A549 (cell line): ENCODE results near the gene VPS13D. TPM values are rescaled to one million over a fixed set of nuclear protein-coding genes. Genes with fewer than 3 reads are reported as not detected.
A peak's percentile ranks its signal among the peaks of the same experiment; 100 is the strongest.

Experiments
- ATAC-seq, 2 experiments: fragments of 200-7000 bp in 1 of 2; fragments of >200 bp in 1 of 2; cut with Nextera tagmentation in 1 of 2; cut with Tn5 transposase in 1 of 2; 3 replicates each; pipeline versions ENCODE4 v1.8.0 to v1.9.1; 2018 to 2020; ENCODE audit warnings: mild to moderate bottlenecking in 1 of 2, moderate library complexity in 1 of 2
- CTCF ChIA-PET: fragments of 300-600 bp; sonication (Branson Sonifier 250); formaldehyde crosslinking; extraction: SDS; loops from one replicate; lab custom pipeline; 2021; ENCODE audit warnings: antibody characterized with exemption, inconsistent platforms; lab: Yijun Ruan, JAX
- POLR2A ChIA-PET: fragments of 350-600 bp; formaldehyde crosslinking; extraction: SDS; loops from one replicate; lab custom pipeline; 2021; ENCODE audit warnings: antibody characterized with exemption, inconsistent platforms; lab: Yijun Ruan, JAX
- DNase-seq, 2 experiments: peaks; one replicate each; pipeline versions ENCODE4 v3.0.0 to v3.0.0-alpha.2; 2011 to 2016; ENCODE audit warnings: low read depth in 1 of 2, low spot score in 1 of 2
- FAIRE-seq: peaks from 2 replicates; lab custom pipeline; 2011; peaks lifted over from hg19 to GRCh38; lab: Jason Lieb, UNC
- H3K27ac ChIP-seq, 2 experiments: fragments of >200 bp; sonication (Bioruptor Twin); formaldehyde crosslinking; 3 replicates each; pipeline ENCODE4 v1.5.1; 2016 to 2017
- H3K4me1 ChIP-seq: fragments of >200 bp; sonication (Bioruptor Twin); formaldehyde crosslinking; 3 replicates; pipeline ENCODE4 v1.6.1; 2016
- H3K4me2 ChIP-seq: fragments of >200 bp; sonication (Bioruptor Twin); formaldehyde crosslinking; 3 replicates; pipeline ENCODE4 v1.6.1; 2016
- H3K4me3 ChIP-seq: fragments of >200 bp; sonication (Bioruptor Twin); formaldehyde crosslinking; 3 replicates; pipeline ENCODE4 v1.5.1; 2016
- H3K9me3 ChIP-seq: fragments of >200 bp; sonication (Bioruptor Twin); formaldehyde crosslinking; 3 replicates; pipeline ENCODE4 v1.6.1; 2016
- CHD2 ChIP-seq: fragments of 150-350 bp; IDR thresholded peaks from 2 replicates; pipeline ENCODE4 v1.6.1; 2014; ENCODE audit warnings: low read length; ENCODE audit not compliant: partially characterized antibody
- CHD4 ChIP-seq: fragments of 200-600 bp; sonication (generic); IDR thresholded peaks from 2 replicates; pipeline ENCODE4 v1.6.1; 2016; ENCODE audit warnings: antibody characterized with exemption, mild to moderate bottlenecking, borderline replicate concordance
- HDAC2 ChIP-seq: fragments of 200-600 bp; sonication (generic); IDR thresholded peaks from 2 replicates; pipeline ENCODE4 v1.6.1; 2016
- HOXB13 ChIP-seq: fragments of 250-450 bp; sonication (Bioruptor Pico); IDR thresholded peaks from 2 replicates; pipeline ENCODE4 v1.5.0; 2020; ENCODE audit warnings: low read depth, mild to moderate bottlenecking, moderate library complexity
- KDM5A ChIP-seq: fragments of 200-600 bp; sonication (generic); IDR thresholded peaks from 2 replicates; pipeline ENCODE4 v1.6.1; 2016; ENCODE audit warnings: antibody characterized with exemption, mild to moderate bottlenecking
- MAFK ChIP-seq: fragments of 450-650 bp; IDR thresholded peaks from 2 replicates; pipeline ENCODE4 v1.6.1; 2014; ENCODE audit not compliant: partially characterized antibody
- PBX3 ChIP-seq: IDR thresholded peaks from 2 replicates; pipeline ENCODE4 v1.6.1; 2012
- REST ChIP-seq: fragments of 200-600 bp; sonication (generic); IDR thresholded peaks from 2 replicates; pipeline ENCODE4 v1.6.1; 2016; ENCODE audit warnings: antibody characterized with exemption, mild to moderate bottlenecking, moderate library complexity
- RFX5 ChIP-seq: fragments of 450-650 bp; IDR thresholded peaks from 2 replicates; pipeline ENCODE4 v1.7.1; 2014; ENCODE audit warnings: antibody characterized with exemption, mild to moderate bottlenecking, moderate library complexity
- SMC3 ChIP-seq: fragments of >200 bp; sonication (Bioruptor Twin); formaldehyde crosslinking; IDR thresholded peaks from 3 replicates; pipeline ENCODE4 v1.6.1; 2018; ENCODE audit warnings: inconsistent platforms
- TP53 ChIP-seq: fragments of 250-450 bp; sonication (Bioruptor Pico); IDR thresholded peaks from 2 replicates; pipeline ENCODE4 v1.5.0; 2021; ENCODE audit warnings: mild to moderate bottlenecking, moderate library complexity
- ZC3H11A ChIP-seq: fragments of 450-650 bp; IDR thresholded peaks from 2 replicates; pipeline ENCODE4 v1.6.1; 2014; ENCODE audit warnings: antibody characterized with exemption, mild to moderate bottlenecking
- ZFP36 ChIP-seq: fragments of 450-650 bp; IDR thresholded peaks from 2 replicates; pipeline ENCODE4 v1.6.1; 2014; ENCODE audit warnings: borderline replicate concordance; ENCODE audit not compliant: partially characterized antibody
- ZNF302 ChIP-seq: fragments of 250-450 bp; sonication (Bioruptor Pico); IDR thresholded peaks from 2 replicates; pipeline ENCODE4 v1.9.0; 2021; ENCODE audit warnings: inconsistent platforms, mild to moderate bottlenecking, moderate library complexity
- WGBS: methylation state at CpG from one replicate; pipeline ENCODE4 v1.1.6; 2017; ENCODE audit errors: missing lambda C conversion rate; 5-methylcytosine and 5-hydroxymethylcytosine counted together
- polyA plus RNA-seq, 4 experiments: library from polyadenylated mRNA; depleted of rRNA in 3 of 4; stranded (reverse); fragments of >200 nt; fragmentation: RNase III in 1 of 4; extraction: RNeasy Plus Mini Kit Qiagen cat#74134 plus additional on column Dnase treatment in 1 of 4; gene quantifications; 2 replicates in 3 of 4; 3 replicates in 1 of 4; pipeline ENCODE4 v1.2.3, GENCODE V29; 2011 to 2017
- TF ChIP-seq, protein P1 (sequence below): fragments of 250-450 bp; sonication (Bioruptor Pico); IDR thresholded peaks from 2 replicates; pipeline ENCODE4 v1.5.0; 2021; ENCODE audit warnings: mild to moderate bottlenecking, moderate library complexity, borderline replicate concordance
- TF ChIP-seq, protein P2 (sequence below): fragments of 150-350 bp; IDR thresholded peaks from 2 replicates; pipeline ENCODE4 v1.6.1; 2014; ENCODE audit warnings: low read depth, mild to moderate bottlenecking, low read length

The VPS13D gene
- polyA plus RNA-seq, 2 of the 4 experiments (the other 2 are of a cell fraction): 5.4 to 15.9 TPM

DNA sequence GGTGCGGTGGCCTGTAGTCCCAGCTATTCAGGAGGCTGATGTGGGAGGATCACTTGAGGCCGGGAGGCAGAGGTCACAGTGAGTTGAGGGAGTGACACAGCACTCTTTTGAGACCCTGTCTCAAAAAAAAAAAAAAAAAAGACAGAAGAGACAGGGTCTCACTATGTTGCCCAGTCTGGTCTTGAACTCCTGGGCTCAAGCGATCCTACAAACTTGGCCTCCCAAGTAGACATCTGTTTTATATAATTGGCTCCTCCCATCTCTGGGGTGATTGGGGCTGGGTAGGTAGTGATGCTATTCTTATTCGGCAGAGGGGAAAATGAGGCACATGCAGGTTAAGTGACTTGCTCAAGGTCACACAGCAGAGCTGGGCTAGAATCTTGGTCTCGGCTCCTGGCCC lies 23.6 kb upstream of the VPS13D start:
- CTCF ChIA-PET: interaction anchor here (0.6 to 7.7 kb wide), 4 partner anchors 7 to 82 kb away, joined by 3 to 229 read pairs (median 4); no protein-coding TSS in a partner anchor
- TF ChIP-seq RFX5 (no peak), ZC3H11A (no peak)
- Histone ChIP-seq H3K4me1 (no peaks in the 10 kb centered on the region), H3K27ac (no peak overlapping the region), H3K9me3 (no peaks in the 10 kb centered on the region), H3K4me3 (no peak overlapping the region), H3K4me2 (no peak overlapping the region)
- ATAC-seq (no peak), FAIRE-seq (no peak), DNase-seq (no peak)
- POLR2A ChIA-PET: no interaction called here
- WGBS: 75% methylated on average over 5 of the region's 5 CpGs

- WGBS: 58% methylated on average over 7 of the region's 17 CpGs
- no peak for DNase-seq
- ChIA-PET POLR2A (no interaction called here), CTCF (interaction anchor here (0.7 to 7.7 kb wide), 4 partner anchors 8 to 95 kb away, joined by 3 to 229 read pairs (median 4); no protein-coding TSS in a partner anchor)
- FAIRE-seq: no peak
- TF ChIP-seq HDAC2 (no peak), PBX3 (no peak), ZNF302 (CRISPR knock-in tag) (no peak), HOXB13 (CRISPR knock-in tag) (no peak), ZFP36 (no peak), REST (no peak), CHD4 (no peak), MAFK (no peak), TP53 (CRISPR knock-in tag) (no peak), SMC3 (no peak), CHD2 (no peak), KDM5A (no peak)
- TF ChIP-seq, protein P1, sequence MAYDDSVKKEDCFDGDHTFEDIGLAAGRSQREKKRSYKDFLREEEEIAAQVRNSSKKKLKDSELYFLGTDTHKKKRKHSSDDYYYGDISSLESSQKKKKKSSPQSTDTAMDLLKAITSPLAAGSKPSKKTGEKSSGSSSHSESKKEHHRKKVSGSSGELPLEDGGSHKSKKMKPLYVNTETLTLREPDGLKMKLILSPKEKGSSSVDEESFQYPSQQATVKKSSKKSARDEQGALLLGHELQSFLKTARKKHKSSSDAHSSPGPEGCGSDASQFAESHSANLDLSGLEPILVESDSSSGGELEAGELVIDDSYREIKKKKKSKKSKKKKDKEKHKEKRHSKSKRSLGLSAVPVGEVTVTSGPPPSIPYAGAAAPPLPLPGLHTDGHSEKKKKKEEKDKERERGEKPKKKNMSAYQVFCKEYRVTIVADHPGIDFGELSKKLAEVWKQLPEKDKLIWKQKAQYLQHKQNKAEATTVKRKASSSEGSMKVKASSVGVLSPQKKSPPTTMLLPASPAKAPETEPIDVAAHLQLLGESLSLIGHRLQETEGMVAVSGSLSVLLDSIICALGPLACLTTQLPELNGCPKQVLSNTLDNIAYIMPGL: no peak
- TF ChIP-seq, protein P2, sequence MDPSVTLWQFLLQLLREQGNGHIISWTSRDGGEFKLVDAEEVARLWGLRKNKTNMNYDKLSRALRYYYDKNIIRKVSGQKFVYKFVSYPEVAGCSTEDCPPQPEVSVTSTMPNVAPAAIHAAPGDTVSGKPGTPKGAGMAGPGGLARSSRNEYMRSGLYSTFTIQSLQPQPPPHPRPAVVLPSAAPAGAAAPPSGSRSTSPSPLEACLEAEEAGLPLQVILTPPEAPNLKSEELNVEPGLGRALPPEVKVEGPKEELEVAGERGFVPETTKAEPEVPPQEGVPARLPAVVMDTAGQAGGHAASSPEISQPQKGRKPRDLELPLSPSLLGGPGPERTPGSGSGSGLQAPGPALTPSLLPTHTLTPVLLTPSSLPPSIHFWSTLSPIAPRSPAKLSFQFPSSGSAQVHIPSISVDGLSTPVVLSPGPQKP: no peak
- no peaks in the 10 kb centered on the region for H3K9me3 ChIP-seq
- H3K4me2 ChIP-seq: no peak overlapping the region
- ATAC-seq: no peak
- H3K27ac ChIP-seq: peak overlapping the region in 1 of 2 experiments; percentile 48; a peak in 1 of 6 replicates
- H3K4me3 ChIP-seq: no peak overlapping the region
- H3K4me1 ChIP-seq: no peaks in the 10 kb centered on the region
Observed at GRCh38 chr1:12206792-12207424, 22.9 kb upstream of the VPS13D start.
